Prostate gland (tissue), 2 donors: ENCODE measurements around the gene ZNF565.

Experiments
- CTCF ChIP-seq, 4 experiments: fragments of 200-600 bp in 2 of 4; fragments of 450-650 bp in 2 of 4; sonication (generic) in 2 of 4; IDR thresholded peaks; 1 replicate in 3 of 4; 2 replicates in 1 of 4; pipeline ENCODE4 v1.5.1; 2016 to 2019; ENCODE audit warnings: antibody characterized with exemption in 4 of 4, mild to moderate bottlenecking in 2 of 4, moderate library complexity in 2 of 4
- POLR2A ChIP-seq: fragments of 450-650 bp; IDR thresholded peaks from one replicate; pipeline ENCODE4 v1.6.1; 2016; ENCODE audit warnings: antibody characterized with exemption, mild to moderate bottlenecking

- TF ChIP-seq POLR2A (no peak), CTCF (IDR thresholded peaks at IDR 0.05) (no peak)
Observed at GRCh38 chr19:36160821-36161596, 53.5 kb downstream of the ZNF565 start.
